ENCODE data around the gene UAP1L1.
"Not testable (repeated sequence)": the region's sequence is repeated elsewhere in the genome, so short reads cannot be mapped to it uniquely, and the experiment has no call there.

UAP1L1 gene

DNA sequence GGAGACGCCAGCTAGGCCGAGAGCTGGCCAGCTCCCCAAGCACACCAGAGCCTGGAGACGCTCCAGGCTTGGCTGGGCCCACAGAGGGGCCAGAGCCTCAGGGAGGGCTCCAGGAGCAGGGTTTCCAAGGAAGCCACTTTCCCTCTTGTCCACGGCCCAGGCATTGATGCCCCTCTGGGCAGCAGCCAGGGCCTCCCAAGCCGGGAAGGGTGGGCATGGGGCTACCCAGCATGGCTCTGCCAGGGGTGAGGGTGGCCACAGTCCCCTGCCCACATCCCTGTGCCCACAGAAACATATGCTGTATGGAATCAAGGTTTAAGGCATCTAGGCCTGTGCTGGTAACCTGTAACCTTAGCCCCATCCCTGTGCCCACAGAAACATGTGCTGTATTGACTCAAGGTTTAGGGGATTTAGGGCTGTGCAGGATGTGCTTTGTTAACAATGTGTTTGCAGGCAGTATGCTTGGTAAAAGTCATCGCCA lies 38.8 kb downstream of the UAP1L1 start:
- no peak for FAIRE-seq

DNA sequence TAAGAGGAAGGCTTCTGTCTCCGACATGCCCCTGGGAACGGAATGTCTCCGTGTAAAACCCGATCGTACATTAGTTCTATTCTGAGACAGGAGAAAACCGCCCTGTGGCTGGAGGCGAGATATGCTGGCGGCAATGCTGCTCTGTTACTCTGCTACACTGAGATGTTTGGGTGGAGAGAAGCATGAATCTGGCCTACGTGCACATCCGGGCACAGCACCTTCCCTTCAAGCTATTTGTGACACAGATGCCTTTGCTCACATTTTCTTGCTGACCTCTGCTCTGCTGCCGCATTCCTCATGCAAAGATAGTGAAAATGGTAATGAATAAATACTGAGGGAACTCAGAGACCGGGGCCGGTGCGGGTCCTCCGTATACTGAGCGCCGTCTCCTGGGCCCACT lies 39.4 kb downstream of the UAP1L1 start:
- FAIRE-seq, result no peak

DNA sequence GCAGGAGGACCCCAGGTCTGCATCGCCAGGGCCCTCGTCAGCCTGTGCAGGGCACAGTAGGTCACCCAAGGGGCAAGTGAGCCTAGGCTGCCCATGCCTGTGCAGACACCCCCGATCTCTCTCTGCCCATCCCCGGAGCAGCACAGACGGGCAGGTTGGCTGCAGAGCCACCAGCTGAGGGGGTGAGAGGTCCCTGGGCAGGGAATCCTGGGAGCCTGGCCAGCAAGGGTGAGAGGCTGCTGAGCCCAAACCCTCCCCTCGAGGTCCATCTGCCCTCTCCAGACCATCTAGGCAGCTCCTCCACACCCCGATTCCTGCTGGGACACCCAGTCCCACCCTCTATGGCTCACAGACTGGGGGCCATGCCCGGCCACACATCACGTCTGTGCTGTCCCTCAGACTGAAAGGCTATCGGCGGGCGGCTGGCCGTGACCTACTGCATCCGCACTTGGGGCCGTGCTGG lies 40.0 kb downstream of the UAP1L1 start:
- FAIRE-seq, result no peak

DNA sequence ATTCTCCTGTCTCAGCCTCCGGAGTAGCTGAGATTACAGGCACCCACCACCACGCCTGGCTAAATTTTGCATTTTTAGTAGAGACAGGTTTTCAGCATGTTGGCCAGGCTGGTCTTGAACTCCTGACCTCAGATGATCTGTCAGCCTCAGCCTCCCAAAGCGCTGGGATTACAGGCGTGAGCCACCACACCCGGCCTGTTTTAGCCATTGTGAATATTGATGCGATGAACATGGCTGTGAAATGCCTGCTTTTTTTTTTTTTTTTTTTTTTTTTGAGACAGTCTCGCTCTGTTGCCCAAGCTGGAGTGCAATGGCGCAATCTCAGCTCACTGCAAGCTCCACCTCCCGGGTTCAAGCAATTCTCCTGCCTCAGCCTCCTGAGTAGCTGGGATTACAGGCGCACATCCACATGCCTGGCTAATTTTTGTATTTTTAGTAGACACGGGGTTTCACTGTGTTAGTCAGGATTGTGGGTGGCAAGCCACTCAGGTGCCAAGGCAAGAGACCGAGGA lies 40.8 kb downstream of the UAP1L1 start:
- not testable (repeated sequence) for FAIRE-seq

DNA sequence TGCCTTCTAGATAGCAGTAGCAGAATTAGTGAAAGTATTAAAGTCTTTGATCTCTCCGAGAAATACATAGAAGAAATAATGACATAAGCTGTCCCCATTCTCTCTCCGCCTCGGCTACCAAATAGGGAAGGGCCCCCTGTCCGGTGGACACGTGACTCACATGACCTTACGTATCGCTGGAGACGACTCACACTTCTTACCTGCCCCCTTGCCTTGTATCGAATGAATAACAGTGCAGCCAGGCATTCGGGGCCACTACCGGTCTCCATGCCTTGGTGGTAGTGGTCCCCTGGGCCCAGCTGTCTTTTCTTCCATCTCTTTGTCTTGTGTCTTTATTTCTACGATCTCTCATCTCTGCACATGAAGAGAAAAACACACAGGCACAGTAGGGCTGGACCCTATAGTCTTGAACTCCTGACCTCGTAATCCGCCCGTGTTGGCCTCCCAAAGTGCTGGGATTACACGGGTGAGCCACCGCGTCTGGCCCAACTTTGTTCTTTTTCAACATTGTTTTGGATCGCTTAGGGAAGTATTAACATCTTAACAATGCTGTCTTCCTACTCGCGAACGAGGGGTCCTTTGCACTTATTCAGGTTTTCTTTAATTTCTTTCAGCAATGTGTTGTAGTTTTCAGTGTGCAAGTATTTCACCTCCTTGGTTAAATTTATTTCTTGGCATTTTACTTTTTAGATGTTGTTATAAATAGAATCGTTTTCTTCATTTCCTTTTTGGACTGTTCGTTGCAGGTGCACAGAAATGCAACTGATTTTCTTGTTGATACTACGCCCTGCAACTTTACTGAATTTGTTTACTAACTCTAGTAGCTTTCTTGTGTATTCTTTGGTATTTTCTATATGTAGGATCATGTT lies 44.8 kb downstream of the UAP1L1 start:
- not testable (repeated sequence) for FAIRE-seq

DNA sequence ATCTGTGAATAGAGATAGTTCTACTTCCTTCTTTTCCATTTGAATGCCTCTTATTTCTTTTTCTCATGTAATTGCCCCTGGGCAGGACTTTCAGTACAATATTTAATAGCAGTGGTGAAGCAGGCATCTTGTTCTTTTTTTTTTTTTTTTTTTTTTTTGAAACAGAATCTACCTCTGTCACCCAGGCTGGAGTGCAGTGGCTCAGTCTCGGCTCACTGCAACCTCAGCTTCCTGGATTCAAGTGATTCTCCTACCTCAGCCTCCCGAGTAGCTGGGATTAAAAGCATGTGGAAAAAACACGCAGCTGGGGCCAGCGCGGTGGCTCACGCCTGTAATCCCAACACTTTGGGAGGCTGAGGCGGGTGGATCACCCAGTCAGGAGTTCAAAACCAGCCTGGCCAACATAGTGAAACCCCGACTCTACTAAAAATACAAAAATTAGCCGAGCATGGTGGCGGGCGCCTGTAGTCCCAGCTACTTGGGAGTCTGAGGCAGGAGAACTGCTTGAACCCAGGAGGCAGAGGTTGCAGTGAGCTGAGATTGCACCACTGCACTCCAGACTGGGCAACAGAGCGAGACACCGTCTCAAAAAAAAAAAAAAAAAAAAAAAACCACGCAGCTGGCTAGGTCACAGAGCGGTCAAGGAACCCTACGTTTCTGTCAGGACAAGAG lies 45.6 kb downstream of the UAP1L1 start:
- FAIRE-seq, result not testable (repeated sequence)

DNA sequence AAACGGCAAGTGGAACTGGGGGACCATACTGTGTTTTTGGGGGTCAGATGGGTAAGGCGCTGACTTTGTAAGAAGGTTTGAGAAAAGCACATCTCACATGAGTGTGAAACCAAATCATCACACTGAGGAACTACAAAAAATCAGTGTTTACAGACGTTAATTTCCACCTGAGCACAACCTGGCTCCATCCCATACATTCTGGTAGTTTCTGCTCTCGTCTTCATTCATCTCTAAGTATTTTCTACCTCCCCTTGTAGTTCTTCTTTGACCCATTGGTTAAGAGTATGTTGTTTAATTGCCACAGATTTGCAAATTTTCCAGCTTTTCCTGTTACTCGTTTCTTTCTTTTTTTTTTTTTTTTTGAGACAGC lies 46.1 kb downstream of the UAP1L1 start:
- FAIRE-seq, result no peak

DNA sequence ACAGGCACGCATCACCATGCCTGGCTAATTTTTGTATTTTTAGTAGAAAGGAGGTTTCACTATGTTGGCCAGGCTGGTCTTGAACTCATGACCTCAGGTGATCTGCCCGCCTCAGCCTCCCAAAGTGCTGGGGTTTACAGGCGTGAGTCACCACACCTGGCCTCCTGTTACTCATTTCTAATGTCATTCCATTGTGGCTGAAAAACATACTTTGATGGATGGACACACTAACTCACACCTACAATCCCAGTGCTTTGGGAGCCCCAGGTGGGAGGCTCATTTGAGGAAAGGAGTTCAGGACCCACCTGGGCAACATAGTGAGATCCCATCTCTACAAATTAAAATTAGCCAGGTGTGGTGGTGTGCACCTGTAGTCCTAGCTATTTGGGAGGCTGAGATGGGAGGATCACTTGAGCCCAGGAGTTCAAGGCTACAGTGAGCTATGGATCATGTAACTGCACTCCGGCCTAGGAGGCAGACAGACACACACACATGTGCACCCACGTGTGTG lies 46.7 kb downstream of the UAP1L1 start:
- FAIRE-seq, result not testable (repeated sequence)

DNA sequence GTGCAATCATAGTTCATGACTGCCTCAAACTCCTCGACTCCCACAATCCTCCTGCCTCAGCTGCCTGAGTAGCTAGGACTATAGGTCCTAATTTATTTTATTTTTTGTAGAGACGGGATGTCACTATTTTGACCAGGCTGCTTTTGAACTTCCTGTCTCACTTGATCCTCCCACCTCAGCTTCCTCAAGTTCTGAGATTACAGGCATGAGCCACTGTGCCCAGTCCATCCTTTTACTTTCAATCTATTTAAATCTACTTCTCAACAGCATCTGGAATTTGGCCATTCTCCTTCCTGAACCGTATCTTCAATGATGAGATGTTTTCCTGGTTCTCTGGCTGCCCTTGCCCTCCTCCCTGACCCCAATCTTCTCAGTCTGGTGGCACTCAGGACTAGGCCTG lies 49.5 kb downstream of the UAP1L1 start:
- no peak for FAIRE-seq

DNA sequence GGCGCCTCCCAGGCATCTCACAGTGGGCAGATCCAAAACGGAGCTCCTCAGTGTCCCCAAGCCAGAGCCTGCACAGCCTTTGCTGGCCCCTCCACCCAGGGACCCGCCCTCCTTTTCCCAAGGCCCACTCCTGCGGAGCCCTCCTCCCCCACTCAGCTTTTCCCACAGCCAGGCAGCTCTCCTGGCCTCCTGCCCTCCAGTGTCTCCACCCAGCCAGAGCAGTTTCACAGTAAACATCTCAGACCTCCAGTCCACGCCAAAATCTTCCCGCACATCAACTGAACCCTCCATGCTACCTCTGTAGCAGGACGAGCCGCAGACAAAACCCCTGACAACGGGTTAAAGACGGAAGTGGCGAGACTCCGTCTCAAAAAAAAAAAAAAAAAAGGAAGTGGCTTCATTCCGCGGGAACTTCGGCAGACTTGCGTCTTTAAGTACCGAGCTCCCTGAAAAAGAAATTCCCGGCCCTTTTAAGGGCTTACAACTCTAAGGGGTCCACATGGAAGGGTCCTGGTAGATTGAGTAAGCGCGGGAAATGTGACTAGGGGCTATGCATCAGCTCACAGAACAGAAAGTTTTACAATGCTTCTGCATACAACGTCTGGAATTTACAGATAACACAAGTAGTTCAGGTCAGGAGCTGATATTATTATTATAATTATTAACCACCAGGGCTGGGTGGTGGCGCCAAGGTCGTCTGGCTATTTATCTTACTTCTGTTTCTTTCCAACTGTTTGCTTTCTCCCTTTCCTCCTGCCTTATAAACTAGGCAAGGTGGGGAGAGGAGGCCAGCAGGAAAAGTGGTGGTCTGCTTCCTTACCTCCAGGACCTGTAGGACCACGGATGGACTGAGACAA lies 50.2 kb downstream of the UAP1L1 start:
- no peak for FAIRE-seq

DNA sequence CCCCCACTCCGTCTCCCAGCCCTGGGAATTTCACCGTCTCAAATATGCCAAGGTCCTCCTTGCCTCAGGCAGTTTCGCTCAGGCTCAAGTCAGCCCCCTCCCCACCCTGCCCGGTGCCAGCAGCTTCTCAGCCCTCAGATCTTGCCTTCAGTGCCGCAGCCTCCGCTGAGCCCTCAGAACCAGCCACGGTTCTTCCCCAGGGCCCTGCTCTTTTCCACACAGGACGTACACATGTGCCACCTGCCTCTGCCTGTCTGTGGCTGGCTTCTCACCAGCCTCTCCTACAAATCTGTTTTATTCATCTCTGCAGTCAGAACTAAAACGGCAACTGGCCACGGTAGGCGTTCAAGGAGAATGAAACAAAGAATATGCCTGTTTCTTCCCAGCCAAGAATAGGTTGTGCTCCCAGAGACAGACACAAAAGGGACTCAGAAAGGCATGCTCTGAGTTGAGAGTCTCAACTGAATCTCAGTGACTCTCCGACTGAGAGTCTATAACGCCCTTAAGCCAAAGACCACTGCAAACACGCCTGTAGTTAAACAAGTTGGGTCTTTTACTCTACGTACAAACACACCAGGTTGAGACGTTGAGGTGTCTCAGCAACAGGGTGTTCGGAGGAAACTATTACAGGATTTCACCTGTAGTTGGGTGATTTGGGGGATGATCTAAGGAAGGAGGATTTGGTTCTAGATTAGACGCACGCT lies 51.0 kb downstream of the UAP1L1 start:
- FAIRE-seq, result no peak

DNA sequence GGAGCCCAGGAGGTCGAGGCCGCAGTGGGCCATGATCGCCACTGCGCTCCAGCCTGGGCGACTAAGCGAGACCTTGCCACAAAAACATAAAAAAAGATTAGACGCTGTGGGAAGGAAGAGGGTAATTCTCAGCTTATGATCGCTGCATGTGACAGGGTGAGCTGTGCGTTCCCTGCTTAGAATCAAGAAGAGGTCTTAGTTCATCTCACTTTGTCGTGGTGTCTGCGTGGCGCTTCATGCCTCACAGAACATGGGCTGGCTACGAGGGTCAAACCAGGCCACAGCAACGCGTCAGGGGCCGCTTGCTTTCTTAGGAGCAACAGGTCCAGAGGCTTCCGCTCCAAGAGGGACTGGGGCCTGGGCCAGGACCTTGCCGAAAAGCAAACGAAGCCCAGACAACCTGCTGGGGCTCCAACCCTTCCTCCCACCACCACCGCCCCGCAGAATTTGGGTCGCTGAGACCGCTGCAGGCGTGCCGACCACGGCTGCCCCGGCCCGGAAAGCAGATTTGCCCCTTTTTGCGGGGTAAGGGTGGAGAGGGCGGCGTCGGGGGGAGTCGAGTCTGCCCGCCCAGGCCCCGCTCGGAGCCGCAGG lies 51.6 kb downstream of the UAP1L1 start:
- no peak for FAIRE-seq

DNA sequence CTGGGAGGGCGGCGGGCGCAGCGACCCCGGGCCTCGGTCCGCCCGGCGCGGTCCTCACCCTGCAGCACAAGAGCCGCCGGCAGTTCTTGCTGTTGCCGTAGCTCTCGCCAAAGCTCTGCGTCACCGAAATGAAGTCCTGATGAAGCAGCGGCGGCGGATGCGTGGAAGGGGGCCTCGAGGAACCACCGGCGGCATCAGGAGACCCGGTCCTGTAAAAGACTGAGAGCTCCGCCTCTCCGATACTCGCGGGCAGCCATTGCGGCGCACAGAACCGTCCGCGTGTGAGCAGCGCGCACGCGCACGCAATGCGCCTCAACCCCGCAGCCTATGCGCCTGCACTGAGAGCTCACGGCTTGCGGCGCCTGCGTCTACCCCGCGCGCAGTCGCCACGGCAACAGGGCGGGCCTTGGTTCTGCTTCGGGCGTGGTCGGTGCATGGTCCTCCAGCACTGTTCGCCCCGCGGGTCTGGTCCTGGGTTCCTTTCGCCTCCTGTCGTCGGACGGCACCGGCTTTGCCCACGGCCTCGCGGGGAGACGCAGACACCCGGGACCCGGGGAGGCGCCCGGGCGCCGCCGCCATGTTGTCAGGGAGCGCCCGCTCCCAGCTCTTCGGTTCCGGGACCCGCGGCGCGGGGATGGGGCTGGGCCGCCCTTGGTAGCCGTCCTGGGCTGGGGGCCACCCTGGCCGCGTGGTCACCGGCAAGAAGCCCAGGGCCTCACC lies 52.3 kb downstream of the UAP1L1 start:
- no peak for FAIRE-seq

DNA sequence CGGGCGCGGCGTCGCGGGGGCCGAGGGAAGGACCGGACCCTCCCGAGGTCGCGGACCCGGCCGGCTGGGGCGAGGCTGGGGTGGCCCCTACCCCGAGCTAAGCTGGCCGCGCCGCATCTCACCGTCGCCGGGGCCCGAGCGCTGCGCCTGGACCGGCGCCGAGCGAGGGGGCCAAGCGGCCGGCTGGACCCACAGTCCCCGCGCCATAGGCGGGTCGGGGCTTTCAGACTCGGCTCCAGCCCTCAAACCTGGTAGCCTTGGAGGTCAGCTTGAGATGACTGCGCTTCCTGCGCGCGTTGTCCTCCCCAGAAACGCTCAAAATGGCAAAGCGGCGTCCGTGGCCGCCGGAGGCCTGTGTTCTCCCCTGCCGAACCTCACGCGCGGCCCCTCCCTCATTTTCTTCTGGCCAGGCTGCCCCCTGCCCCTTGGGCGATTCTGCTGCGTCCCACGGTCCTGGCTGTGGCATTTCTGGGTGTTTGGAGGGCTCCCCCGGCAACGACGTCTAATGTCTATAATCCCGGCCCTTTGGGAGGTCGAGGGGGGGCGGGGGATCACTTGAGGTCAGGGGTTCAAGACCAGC lies 52.9 kb downstream of the UAP1L1 start:
- FAIRE-seq, result no peak

Measured in endometrium (tissue), 2 donors.